Neural cell (in vitro differentiated cells): Measurements from ENCODE around the gene IRX4.

Source experiments
- CTCF ChIP-seq: fragments of 450-650 bp; IDR thresholded peaks from 2 replicates; pipeline ENCODE4 v1.5.1; 2014; ENCODE audit warnings: antibody characterized with exemption, mild to moderate bottlenecking, moderate library complexity; ENCODE audit not compliant: poor library complexity, severe bottlenecking
- POLR2AphosphoS5 ChIP-seq: IDR thresholded peaks from 2 replicates; pipeline ENCODE4 v1.6.1; 2012
- REST ChIP-seq: IDR thresholded peaks from 2 replicates; pipeline ENCODE4 v1.6.1; 2012; ENCODE audit warnings: borderline replicate concordance

- no peak for TF ChIP-seq CTCF
- TF ChIP-seq POLR2AphosphoS5: no peak
- TF ChIP-seq REST: no peak
Observed at GRCh38 chr5:1855596-1855995, 27.1 kb downstream of the IRX4 start.
